Gastrocnemius medialis (tissue), 4 donors: Measurements from ENCODE around the gene HESX1. TPM values are rescaled to one million over a fixed set of nuclear protein-coding genes. Genes with fewer than 3 reads are reported as not detected.

Experiments
- ATAC-seq, 2 donors: fragments of 150-250 bp; one replicate each; pipeline ENCODE4 v1.9.1; 2016
- DNase-seq, 2 donors: peaks; one replicate each; pipeline ENCODE4 v3.0.0-alpha.2; 2019
- H3K27ac ChIP-seq, 4 donors: fragments of 200-600 bp; sonication (generic); 1 replicate in 1 of 4; 2 replicates in 3 of 4; pipeline ENCODE4 v1.5.1; 2016 to 2018; ENCODE audit warnings: mild to moderate bottlenecking in 2 of 4, moderate library complexity in 1 of 4
- H3K27me3 ChIP-seq, 3 donors: fragments of 200-600 bp; sonication (generic) in 2 of 3; 1 replicate in 1 of 3; 2 replicates in 2 of 3; pipeline versions ENCODE4 v1.5.1 to v1.6.0; 2016 to 2019; ENCODE audit warnings: mild to moderate bottlenecking in 1 of 3, moderate library complexity in 1 of 3
- H3K36me3 ChIP-seq, 2 donors: fragments of 200-600 bp; sonication (generic) in 1 of 2; one replicate each; pipeline ENCODE4 v1.5.1; 2017 to 2018
- H3K4me1 ChIP-seq, 2 donors: fragments of 200-600 bp; sonication (generic) in 1 of 2; one replicate each; pipeline ENCODE4 v1.5.1; 2016 to 2017; ENCODE audit warnings: mild to moderate bottlenecking in 2 of 2
- H3K4me3 ChIP-seq, 4 donors: fragments of 200-600 bp; sonication (generic) in 3 of 4; 1 replicate in 1 of 4; 2 replicates in 3 of 4; pipeline ENCODE4 v1.5.1; 2016 to 2019; ENCODE audit warnings: mild to moderate bottlenecking in 2 of 4
- H3K9me3 ChIP-seq, 3 donors: fragments of 200-600 bp; sonication (generic) in 2 of 3; 1 replicate in 1 of 3; 2 replicates in 2 of 3; pipeline ENCODE4 v1.5.1; 2016 to 2019
- POLR2A ChIP-seq, 2 donors: fragments of 450-650 bp; IDR thresholded peaks; one replicate each; pipeline ENCODE4 v1.6.1; 2017; ENCODE audit warnings: antibody characterized with exemption in 2 of 2, mild to moderate bottlenecking in 2 of 2, moderate library complexity in 2 of 2
- in situ Hi-C, 4 donors: fragments of 200-750 bp; cut with MboI; loops; one replicate each; pipeline versions ENCODE4 v1.15.0 to v1.8.0; 2017; ENCODE audit warnings: low sequenced_read_pairs in 4 of 4
- intact Hi-C: fragments of 100-400 bp; cut with DNase I; formaldehyde crosslinking; loops from one replicate; pipeline ENCODE4 v1.15.1; 2023; ENCODE audit warnings: low total_unique reads
- total RNA-seq, 4 donors: library from RNA; depleted of rRNA; stranded (reverse); fragments of >200 nt; gene quantifications; one replicate each; pipeline versions ENCODE4 v1.1.0 to v1.2.3, GENCODE V29; 2016
- TF ChIP-seq, protein P1 (sequence below), 5 experiments: fragments of 450-650 bp in 3 of 5; fragments of 200-600 bp in 2 of 5; sonication (generic) in 2 of 5; IDR thresholded peaks in 4 of 5; conservative IDR thresholded peaks in 1 of 5; 1 replicate in 4 of 5; 2 replicates in 1 of 5; pipeline ENCODE4 v1.5.1; 2016 to 2019; ENCODE audit warnings: antibody characterized with exemption in 5 of 5, mild to moderate bottlenecking in 3 of 5, moderate library complexity in 3 of 5

Gene HESX1
- total RNA-seq, 4 donors from 2014 or later = 0.85 TPM; not detected in 3

- H3K4me1 ChIP-seq = peaks cover 0 to 11% of the 10 kb centered on the region in 2 donors
- intact Hi-C loops = no loop called here
- H3K27ac ChIP-seq = no peak overlapping the region
- no peaks in the 10 kb centered on the region for H3K36me3 ChIP-seq
- H3K4me3 ChIP-seq = no peak overlapping the region
- ATAC-seq (no peak), DNase-seq (no peak)
- TF ChIP-seq POLR2A (IDR thresholded peaks at IDR 0.05) = no peak
- TF ChIP-seq, protein P1, sequence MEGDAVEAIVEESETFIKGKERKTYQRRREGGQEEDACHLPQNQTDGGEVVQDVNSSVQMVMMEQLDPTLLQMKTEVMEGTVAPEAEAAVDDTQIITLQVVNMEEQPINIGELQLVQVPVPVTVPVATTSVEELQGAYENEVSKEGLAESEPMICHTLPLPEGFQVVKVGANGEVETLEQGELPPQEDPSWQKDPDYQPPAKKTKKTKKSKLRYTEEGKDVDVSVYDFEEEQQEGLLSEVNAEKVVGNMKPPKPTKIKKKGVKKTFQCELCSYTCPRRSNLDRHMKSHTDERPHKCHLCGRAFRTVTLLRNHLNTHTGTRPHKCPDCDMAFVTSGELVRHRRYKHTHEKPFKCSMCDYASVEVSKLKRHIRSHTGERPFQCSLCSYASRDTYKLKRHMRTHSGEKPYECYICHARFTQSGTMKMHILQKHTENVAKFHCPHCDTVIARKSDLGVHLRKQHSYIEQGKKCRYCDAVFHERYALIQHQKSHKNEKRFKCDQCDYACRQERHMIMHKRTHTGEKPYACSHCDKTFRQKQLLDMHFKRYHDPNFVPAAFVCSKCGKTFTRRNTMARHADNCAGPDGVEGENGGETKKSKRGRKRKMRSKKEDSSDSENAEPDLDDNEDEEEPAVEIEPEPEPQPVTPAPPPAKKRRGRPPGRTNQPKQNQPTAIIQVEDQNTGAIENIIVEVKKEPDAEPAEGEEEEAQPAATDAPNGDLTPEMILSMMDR (IDR thresholded peaks at IDR 0.05 in 4 of 5, conservative IDR thresholded peaks at IDR 0.05 in 1 of 5) = no peak
- in situ Hi-C loops = loop anchor here in 1 of 4 donors (25.0 kb wide), 1 partner anchor 278 kb away; no protein-coding TSS in a partner anchor
- peaks cover 0 to 3% (median 2%) of the 10 kb centered on the region in 3 donors for H3K27me3 ChIP-seq
- H3K9me3 ChIP-seq = no peaks in the 10 kb centered on the region
Measured at GRCh38 chr3:57158813-57159738, 40.7 kb downstream of the HESX1 start.

DNA sequence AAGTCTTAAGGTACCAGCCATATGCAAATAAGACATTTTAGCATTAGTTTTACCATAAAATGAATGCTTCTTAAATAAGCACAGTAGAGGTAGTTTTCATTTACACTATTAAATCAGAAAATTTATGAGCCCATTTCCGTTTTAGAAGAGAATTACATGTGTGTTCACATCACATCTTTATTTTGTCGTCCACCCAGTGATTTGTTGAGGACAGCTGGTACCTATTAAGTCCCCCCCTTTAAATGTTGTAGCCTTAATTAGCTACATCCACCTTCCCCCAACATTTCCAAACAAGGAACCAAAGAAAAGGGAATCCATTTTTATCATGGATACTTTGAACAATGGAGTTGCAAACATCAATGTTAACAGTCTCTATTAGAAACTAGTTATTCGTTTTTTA lies 41.5 kb downstream of the HESX1 start:
- DNase-seq (no peak), ATAC-seq (no peak)
- no peak overlapping the region for H3K27ac ChIP-seq
- no peaks in the 10 kb centered on the region for H3K36me3 ChIP-seq
- TF ChIP-seq POLR2A (IDR thresholded peaks at IDR 0.05) = no peak
- TF ChIP-seq, protein P1 (IDR thresholded peaks at IDR 0.05 in 4 of 5, conservative IDR thresholded peaks at IDR 0.05 in 1 of 5) = no peak
- no peak overlapping the region for H3K4me3 ChIP-seq
- in situ Hi-C loops = loop anchor here in 1 of 4 donors (25.0 kb wide), 1 partner anchor 279 kb away; no protein-coding TSS in a partner anchor
- intact Hi-C loops = no loop called here
- H3K4me1 ChIP-seq = peaks cover 0 to 8% of the 10 kb centered on the region in 2 donors
- H3K9me3 ChIP-seq = no peaks in the 10 kb centered on the region
- H3K27me3 ChIP-seq = no peaks in the 10 kb centered on the region

GRCh38 chr3:57157545-57157944 lies 42.2 kb downstream of the HESX1 start:
- peaks cover 0 to 6% (median 0%) of the 10 kb centered on the region in 3 donors for H3K27me3 ChIP-seq
- no peak for TF ChIP-seq POLR2A (IDR thresholded peaks at IDR 0.05)
- TF ChIP-seq, protein P1 (IDR thresholded peaks at IDR 0.05 in 4 of 5, conservative IDR thresholded peaks at IDR 0.05 in 1 of 5) = no peak
- H3K4me3 ChIP-seq = no peak overlapping the region
- H3K36me3 ChIP-seq = no peaks in the 10 kb centered on the region
- ATAC-seq (no peak), DNase-seq (no peak)
- peaks cover 0 to 8% of the 10 kb centered on the region in 2 donors for H3K4me1 ChIP-seq
- intact Hi-C loops (no loop called here), in situ Hi-C loops (loop anchor here in 1 of 4 donors (25.0 kb wide), 1 partner anchor 280 kb away; no protein-coding TSS in a partner anchor)
- no peak overlapping the region for H3K27ac ChIP-seq
- H3K9me3 ChIP-seq = no peaks in the 10 kb centered on the region

- intact Hi-C loops = no loop called here
- no peak overlapping the region for H3K4me3 ChIP-seq
- no peak for TF ChIP-seq POLR2A (IDR thresholded peaks at IDR 0.05)
- TF ChIP-seq, protein P1 (IDR thresholded peaks at IDR 0.05 in 4 of 5, conservative IDR thresholded peaks at IDR 0.05 in 1 of 5) = no peak
Measured at GRCh38 chr3:57155310-57155643, 44.5 kb downstream of the HESX1 start.

More at GRCh38 chr3:57155310-57155643, 44.5 kb downstream of the HESX1 start:
- no peak overlapping the region for H3K27ac ChIP-seq
- peaks cover 0 to 3% of the 10 kb centered on the region in 2 donors for H3K4me1 ChIP-seq
- in situ Hi-C loops = loop anchor here in 1 of 4 donors (25.0 kb wide), 1 partner anchor 282 kb away; no protein-coding TSS in a partner anchor
- no peaks in the 10 kb centered on the region for H3K36me3 ChIP-seq
- ATAC-seq (no peak), DNase-seq (no peak)
- H3K9me3 ChIP-seq = no peaks in the 10 kb centered on the region
- H3K27me3 ChIP-seq = peaks cover 0 to 6% (median 0%) of the 10 kb centered on the region in 3 donors
